OCI-LY3 (cell line): ENCODE measurements around the gene FOXJ3.

Experiments used
- H2AFZ ChIP-seq: fragments of 200-600, 300-600 bp; shearing (Covaris generic); 2 replicates; pipeline ENCODE4 v1.6.0; 2014; ENCODE audit warnings: antibody characterized with exemption, low read depth, low read length
- H3K27ac ChIP-seq: fragments of 200-600, 300-600 bp; sonication (generic); 2 replicates; pipeline ENCODE4 v1.5.1; 2014; ENCODE audit warnings: mild to moderate bottlenecking, low read length, moderate library complexity, mixed read lengths
- H3K27me3 ChIP-seq: fragments of 200-600, 300-600 bp; sonication (generic); 2 replicates; pipeline ENCODE4 v1.6.1; 2014; ENCODE audit warnings: low read depth, low read length, mixed read lengths
- H3K36me3 ChIP-seq: fragments of 200-600, 300-600 bp; sonication (generic); replicated peaks from 2 replicates; pipeline ENCODE3; 2014; ENCODE audit warnings: low read depth, low read length, mixed read lengths
- H3K4me1 ChIP-seq: fragments of 300-600, 200-600 bp; sonication (generic); 2 replicates; pipeline ENCODE4 v1.6.1; 2014; ENCODE audit warnings: low read length, mixed read lengths
- H3K4me2 ChIP-seq: fragments of 200-600, 300-600 bp; sonication (generic); 2 replicates; pipeline ENCODE4 v1.6.1; 2014; ENCODE audit warnings: low read length, mixed read lengths
- H3K4me3 ChIP-seq: fragments of 300-600, 200-600 bp; sonication (generic); 2 replicates; pipeline ENCODE4 v1.5.1; 2014; ENCODE audit warnings: antibody characterized with exemption, mild to moderate bottlenecking, low read length, moderate library complexity
- H3K79me2 ChIP-seq: fragments of 300-600, 200-600 bp; shearing (Covaris generic); 2 replicates; pipeline ENCODE4 v1.6.1; 2014; ENCODE audit warnings: mild to moderate bottlenecking, low read length, mixed read lengths
- H3K9ac ChIP-seq: fragments of 300-600, 200-600 bp; shearing (Covaris generic); 2 replicates; pipeline ENCODE4 v1.6.0; 2014; ENCODE audit warnings: mild to moderate bottlenecking, low read length, moderate library complexity
- H3K9me3 ChIP-seq: fragments of 200-600, 300-600 bp; shearing (Covaris generic); 2 replicates; pipeline ENCODE4 v1.6.1; 2014; ENCODE audit warnings: low read length, mixed read lengths; ENCODE audit not compliant: insufficient read depth
- H4K20me1 ChIP-seq: fragments of 200-600, 300-600 bp; sonication (generic); 2 replicates; pipeline ENCODE4 v1.6.1; 2016; ENCODE audit warnings: low read length, mixed read lengths; ENCODE audit not compliant: insufficient read depth
- EZH2phosphoT487 ChIP-seq: fragments of 200-600 bp; shearing (Covaris generic); IDR thresholded peaks from 2 replicates; pipeline ENCODE4 v1.6.1; 2018; ENCODE audit warnings: antibody characterized with exemption, mixed run types, low read depth
- TF ChIP-seq, protein P1 (sequence below): fragments of 200-600, 300-600 bp; sonication (generic); IDR thresholded peaks from 2 replicates; pipeline ENCODE4 v1.5.1; 2014; ENCODE audit warnings: antibody characterized with exemption, low read length, low read depth

Gene FOXJ3

DNA sequence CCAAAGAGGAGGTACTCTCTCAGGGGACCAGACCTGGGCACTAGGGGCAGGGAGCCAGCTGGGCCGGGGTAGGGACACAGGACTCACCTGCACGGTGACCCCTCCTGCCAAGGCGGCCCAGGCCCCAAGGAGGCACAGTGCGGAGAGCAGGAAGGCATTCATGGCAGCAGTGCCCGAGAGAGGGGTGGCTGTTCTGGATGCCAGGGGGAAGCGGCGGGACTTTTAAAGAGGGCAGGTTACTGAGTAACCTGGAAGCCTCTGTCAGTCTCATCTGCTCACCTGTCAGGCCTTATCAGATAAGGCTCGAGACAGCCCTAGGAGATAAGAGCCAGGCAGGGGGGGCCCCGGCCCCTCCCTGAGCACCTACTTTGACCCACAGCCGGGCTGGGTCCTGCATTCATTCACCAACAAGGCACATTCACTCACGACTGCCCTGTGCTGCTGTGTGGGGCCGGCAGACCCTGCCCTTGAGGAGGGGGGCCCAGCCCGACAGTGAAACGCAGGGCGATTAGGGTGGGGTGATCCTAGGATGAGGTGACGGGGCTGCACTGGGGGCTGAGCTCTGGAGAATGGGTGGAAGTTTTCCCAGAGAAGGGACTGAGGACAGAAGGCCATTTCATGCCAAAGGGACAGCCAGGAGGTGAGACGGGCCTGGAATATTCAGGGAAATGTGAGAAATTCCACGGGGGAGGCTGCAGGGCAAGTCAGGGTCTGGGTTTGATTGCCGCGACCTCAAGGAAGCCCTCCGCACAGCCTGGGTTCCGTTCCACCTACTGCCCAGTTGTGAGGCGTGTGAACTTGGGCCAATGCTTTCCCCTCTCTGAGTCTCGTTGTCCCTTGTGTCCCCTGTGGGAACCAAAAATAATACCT lies 170.2 kb downstream of the FOXJ3 start, which contains the start of gene GUCA2A:
Gene GUCA2A (minus strand): TSS at position 195 of the 870 bp plus-strand sequence. CDS start 33 bp downstream, at position 162.
- TF ChIP-seq, protein P1, sequence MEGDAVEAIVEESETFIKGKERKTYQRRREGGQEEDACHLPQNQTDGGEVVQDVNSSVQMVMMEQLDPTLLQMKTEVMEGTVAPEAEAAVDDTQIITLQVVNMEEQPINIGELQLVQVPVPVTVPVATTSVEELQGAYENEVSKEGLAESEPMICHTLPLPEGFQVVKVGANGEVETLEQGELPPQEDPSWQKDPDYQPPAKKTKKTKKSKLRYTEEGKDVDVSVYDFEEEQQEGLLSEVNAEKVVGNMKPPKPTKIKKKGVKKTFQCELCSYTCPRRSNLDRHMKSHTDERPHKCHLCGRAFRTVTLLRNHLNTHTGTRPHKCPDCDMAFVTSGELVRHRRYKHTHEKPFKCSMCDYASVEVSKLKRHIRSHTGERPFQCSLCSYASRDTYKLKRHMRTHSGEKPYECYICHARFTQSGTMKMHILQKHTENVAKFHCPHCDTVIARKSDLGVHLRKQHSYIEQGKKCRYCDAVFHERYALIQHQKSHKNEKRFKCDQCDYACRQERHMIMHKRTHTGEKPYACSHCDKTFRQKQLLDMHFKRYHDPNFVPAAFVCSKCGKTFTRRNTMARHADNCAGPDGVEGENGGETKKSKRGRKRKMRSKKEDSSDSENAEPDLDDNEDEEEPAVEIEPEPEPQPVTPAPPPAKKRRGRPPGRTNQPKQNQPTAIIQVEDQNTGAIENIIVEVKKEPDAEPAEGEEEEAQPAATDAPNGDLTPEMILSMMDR, result no peak
- no peak for TF ChIP-seq EZH2phosphoT487
- no peak within 1 kb of the TSS for H2AFZ ChIP-seq
- no peaks in the 10 kb centered on the region for H4K20me1 ChIP-seq

DNA sequence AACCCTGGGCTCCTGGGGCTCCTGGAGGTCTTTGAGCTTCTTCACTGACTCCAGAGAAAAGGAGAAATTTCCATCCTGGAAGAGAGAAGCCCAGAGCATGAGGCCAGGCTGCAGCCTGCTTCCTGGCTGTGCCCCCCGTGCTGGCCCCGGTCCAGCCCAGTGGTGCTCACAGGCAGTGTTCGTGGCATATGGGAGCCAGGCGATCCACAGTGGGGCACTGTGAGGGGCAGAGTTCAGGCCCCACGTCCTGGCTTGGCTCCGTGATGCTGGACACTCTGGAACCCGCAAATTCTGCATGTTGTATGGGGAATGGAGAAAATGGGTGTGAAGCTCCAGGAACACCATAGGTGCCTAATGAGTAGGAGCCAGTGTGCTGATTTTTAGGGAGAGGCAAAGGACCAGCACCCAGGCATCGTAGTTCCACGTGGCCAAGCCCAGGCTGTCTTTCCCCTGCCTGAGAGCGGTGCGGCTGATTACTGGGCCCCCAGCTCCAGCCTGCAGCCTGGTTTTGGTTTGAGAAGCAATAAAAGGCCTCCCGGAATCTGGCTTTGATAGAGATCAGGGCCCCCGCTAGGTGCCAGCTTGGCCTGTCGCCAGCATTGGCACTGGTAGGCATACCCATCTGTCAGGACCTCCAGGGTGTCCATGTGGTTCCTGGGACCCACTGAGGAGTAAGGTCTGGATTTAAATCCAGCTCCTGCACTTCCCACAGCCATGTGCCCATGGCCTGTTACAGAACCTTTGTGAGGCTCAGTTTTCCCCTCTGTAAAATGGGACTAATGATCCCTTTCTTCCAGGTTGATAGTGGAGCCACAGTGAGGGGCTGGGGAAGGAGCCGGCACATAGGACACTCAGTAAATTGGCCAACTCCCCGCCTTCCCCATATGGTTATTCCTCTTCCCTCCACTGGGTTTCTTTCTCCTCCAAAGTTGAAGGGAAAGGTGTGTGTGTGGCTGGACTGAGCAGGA lies 171.2 kb downstream of the FOXJ3 start:
- H3K27ac ChIP-seq, result no peak overlapping the region
- no peak for TF ChIP-seq EZH2phosphoT487
- TF ChIP-seq, protein P1, result no peak
- H3K4me2 ChIP-seq, result no peak overlapping the region

More for the DNA sequence above, 170.2 kb downstream of the FOXJ3 start, which contains the start of gene GUCA2A:
- H3K27ac ChIP-seq, result no peak within 1 kb of the TSS
- H3K9me3 ChIP-seq, result peaks cover 7% of the 10 kb centered on the region; the same call in 1 of the 2 replicates
- no peaks in the 10 kb centered on the region for H3K27me3 ChIP-seq
- H3K4me3 ChIP-seq, result no peak within 1 kb of the TSS
- H3K79me2 ChIP-seq, result no peaks in the 10 kb centered on the region
- peaks cover 21% of the 10 kb centered on the region; the same call in 1 of the 2 replicates for H3K4me1 ChIP-seq
- peak within 1 kb of the TSS; percentile 9; the same call in 1 of the 2 replicates for H3K4me2 ChIP-seq
- H3K36me3 ChIP-seq, result no peaks in the 10 kb centered on the region
- H3K9ac ChIP-seq, result no peak within 1 kb of the TSS

DNA sequence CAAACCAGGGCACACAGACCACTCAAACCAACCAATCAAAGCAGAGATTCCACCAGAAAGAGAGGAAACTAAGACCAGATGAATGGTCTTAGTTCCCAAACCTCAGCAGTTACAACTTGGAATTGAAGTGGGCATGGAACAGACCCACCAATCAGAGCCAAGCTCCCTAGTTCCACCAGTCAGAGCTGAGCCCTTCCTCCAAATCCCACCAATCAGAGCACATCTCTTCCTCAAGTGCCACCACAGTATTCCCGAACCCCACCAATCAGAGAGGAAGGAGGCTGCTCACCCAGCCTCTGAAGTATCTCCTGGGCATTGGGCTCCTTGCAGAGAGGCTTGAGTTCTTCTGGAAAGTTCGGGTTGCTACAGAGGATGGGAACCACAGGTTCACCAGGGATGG lies 171.9 kb downstream of the FOXJ3 start:
- H3K4me1 ChIP-seq, result peaks cover 16% of the 10 kb centered on the region; the same call in 1 of the 2 replicates
- no peak overlapping the region for H3K4me3 ChIP-seq
- no peaks in the 10 kb centered on the region for H3K27me3 ChIP-seq
- H4K20me1 ChIP-seq, result no peaks in the 10 kb centered on the region
- H3K36me3 ChIP-seq, result no peaks in the 10 kb centered on the region
- no peak for TF ChIP-seq EZH2phosphoT487
- TF ChIP-seq, protein P1, result no peak
- peaks cover 7% of the 10 kb centered on the region; the same call in 1 of the 2 replicates for H3K9me3 ChIP-seq
- H3K79me2 ChIP-seq, result no peaks in the 10 kb centered on the region
- H2AFZ ChIP-seq, result no peak overlapping the region
- no peak overlapping the region for H3K9ac ChIP-seq
- H3K4me2 ChIP-seq, result no peak overlapping the region
- H3K27ac ChIP-seq, result no peak overlapping the region

More for the DNA sequence above, 171.2 kb downstream of the FOXJ3 start:
- no peak overlapping the region for H3K9ac ChIP-seq
- no peaks in the 10 kb centered on the region for H3K36me3 ChIP-seq
- peaks cover 21% of the 10 kb centered on the region; the same call in 1 of the 2 replicates for H3K4me1 ChIP-seq
- H3K79me2 ChIP-seq, result no peaks in the 10 kb centered on the region
- H3K4me3 ChIP-seq, result no peak overlapping the region
- H3K27me3 ChIP-seq, result no peaks in the 10 kb centered on the region
- H3K9me3 ChIP-seq, result peaks cover 7% of the 10 kb centered on the region; the same call in 1 of the 2 replicates
- H4K20me1 ChIP-seq, result no peaks in the 10 kb centered on the region
- H2AFZ ChIP-seq, result no peak overlapping the region
